Activated T-cell treated with anti-CD3 and anti-CD28 coated beads for 4 hours (primary cell): ENCODE measurements around the gene TPP1.

ENCODE experiments used
- DNase-seq: peaks from one replicate; pipeline ENCODE4 v3.0.0-alpha.2; 2020

The TPP1 gene

DNA sequence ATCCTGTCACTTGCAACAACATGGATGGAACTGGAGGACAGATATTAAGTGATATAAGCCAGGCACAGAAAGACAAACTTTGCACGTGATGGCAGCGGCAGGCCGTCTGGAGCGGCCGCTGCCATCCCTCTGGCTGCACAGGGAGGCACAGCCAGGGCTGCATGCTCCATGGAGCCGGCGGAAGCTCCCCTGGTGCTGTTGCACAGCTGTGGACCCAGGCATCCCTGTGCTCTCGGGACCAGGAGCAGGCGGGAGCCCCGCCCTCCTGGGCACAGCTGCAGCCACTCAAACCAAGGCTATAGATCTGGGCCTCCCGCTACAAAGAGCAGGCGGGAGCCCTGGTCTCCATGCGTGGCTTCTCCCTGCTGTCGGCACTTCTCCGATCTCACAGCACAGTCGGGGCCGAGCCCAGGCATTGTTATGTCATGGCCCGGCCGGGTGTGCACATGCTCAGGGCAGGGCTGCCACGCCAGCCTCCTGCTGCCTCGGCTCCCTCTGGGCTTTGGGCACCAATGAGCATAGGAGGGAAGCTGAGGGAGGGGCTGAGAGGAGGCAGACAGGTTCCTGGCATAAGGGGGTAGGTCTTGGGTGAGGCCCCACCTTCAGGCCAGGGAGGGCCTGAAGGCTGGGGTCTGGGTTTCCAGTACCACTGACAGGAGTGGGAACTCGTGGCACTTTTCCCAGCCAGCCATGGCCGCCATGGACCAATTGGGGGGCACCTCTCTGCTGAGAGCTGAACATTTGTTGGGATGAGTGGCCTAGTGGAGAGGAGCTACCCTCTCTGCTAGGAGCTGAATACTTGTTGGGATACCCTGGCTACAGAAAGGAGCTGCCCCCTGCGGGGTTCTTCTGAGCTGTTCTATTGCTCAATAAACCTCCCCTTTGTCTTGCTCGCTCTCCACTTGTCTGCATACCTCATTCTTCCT lies 32.5 kb downstream of the TPP1 start:
- DNase-seq = no peak

- DNase-seq = no peak
Observed at GRCh38 chr11:6584528-6584927, 34.7 kb downstream of the TPP1 start.

DNA sequence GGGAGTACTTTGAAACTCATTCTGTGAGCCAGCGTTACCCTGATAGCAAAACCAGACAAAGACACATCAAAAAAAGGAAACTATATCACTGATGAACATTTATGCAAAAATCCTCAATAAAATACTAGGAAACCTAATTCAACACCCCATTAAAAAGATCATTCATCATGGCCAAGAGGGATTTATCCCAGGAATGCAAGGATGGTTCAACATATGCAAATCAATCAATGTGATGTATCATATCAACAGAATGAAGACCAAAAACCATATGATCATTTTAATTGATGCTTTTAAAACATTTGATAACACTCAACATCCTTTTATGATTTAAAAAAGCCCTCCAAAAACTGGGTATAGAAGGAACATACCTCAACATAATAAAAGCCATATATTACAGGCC lies 35.6 kb downstream of the TPP1 start:
- no peak for DNase-seq

DNA sequence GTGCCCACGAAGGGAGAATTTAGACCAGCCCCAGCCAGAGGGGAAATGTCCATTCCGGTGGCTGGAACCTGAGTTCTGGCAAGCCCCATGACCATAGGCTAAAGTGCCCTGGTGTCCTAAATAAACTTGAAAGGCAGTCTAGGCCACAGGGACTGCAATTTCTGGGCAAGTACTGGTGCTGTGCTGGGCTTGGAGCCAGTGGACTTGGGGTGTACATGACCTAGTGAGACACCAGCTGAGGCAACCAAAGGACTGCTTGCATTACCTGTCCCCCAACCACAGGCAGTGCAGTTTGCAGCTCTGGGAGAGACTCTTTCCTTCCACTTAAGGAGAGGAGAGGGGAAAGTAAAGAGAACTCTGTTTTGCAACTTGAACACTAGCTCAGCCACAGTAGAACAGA lies 39.5 kb downstream of the TPP1 start:
- no peak for DNase-seq

GRCh38 chr11:6578134-6578533 lies 41.1 kb downstream of the TPP1 start:
- no peak for DNase-seq

DNA sequence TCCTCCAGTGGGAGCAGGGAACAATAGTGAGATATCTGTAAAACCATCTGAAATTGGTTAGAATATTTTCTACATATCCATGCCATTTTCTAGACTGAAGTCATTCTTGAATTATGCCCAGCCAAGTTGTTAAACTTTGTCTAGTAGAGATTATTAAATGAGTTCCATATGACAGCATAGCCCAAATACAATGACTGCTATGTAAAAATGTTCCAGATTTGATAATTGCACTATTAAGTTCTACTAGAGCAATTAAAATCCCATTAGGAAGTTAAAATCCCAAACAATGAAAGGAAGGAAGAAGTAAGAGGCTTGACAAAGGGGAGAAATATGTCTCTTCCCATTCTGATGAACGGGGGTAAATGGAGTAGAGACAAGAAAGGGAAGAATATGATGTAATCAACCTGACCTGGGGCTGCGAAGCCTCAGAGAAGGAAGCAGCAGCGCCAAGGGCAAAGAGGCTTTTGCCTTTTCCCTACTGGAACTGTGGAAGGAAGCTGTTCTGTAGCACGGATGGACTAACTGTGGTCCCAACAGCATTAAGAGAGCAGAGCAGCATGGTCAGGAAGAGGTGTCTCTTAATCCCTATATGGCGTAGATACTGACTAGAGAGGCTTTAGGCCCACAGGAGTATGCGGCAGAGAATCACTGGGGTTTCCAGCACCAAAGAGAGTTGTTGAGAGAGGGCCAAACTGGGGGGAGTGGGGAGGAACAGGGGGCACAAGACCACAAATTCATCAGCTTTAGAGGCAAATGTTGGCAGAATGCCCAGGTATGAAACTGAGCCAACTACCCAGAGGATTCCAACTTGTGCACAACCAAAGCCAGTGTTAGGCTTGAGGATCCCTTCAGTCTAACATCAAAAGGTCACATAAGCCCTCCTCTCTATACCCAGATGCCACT lies 42.5 kb downstream of the TPP1 start:
- no peak for DNase-seq

DNA sequence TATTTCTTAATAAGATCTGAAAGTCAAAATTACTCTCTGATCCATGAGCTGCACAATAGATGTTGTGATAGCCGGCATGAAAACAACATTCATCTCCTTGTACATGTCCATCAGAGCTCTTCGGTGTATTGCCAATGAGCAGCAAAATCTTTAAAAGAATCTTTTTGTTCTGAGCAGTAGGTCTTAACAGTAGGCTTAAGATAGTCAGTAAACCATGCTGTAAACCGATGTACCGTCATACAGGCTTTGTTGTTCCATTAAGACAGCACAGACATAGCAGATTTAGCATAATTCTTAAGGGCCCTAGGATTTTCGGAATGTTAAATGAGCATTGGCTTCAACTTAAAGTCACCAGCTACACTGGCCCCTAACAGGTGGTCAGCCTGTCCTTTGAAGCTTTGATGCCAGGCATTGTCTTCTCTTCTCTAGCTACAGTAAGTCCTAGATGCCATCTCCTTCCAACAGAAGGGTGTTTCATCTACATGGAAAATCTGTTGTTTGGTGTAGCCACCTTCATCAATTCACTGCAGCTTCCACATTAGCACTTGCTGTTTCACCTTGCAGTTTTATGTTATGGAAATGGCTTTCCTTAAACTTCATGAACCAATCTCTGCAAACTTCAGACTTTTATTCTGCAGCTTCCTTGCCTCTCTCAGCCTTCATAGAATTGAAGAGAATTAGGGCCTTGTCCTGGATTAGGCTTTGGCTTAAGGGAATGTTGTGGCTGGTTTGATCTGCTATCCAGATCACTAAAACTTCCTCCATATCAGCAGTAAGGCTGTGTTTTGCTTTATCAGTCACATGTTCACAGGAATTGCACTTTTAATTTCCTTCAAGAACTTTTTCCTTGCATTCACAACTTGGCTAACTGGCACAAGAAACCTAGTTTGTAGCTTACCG lies 44.2 kb downstream of the TPP1 start:
- no peak for DNase-seq

DNA sequence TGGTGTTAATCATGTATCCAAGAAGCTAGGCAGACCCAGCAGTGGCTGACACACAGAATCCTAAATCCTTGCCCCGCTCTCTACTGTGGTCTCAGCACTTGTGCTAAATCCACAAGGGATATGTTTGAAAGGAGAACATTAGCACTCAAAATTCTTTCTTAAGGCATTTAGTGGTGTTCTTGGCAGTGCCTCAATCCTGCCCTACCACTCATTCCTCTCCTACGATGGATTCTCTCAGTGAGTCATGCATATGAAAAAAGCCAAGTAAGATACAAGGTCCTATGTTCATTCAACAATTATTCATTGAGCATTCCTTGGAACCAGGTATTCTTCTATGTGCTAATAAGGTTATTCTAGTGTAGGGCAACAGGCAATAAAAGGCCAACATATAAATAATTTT lies 47.0 kb downstream of the TPP1 start:
- no peak for DNase-seq

DNA sequence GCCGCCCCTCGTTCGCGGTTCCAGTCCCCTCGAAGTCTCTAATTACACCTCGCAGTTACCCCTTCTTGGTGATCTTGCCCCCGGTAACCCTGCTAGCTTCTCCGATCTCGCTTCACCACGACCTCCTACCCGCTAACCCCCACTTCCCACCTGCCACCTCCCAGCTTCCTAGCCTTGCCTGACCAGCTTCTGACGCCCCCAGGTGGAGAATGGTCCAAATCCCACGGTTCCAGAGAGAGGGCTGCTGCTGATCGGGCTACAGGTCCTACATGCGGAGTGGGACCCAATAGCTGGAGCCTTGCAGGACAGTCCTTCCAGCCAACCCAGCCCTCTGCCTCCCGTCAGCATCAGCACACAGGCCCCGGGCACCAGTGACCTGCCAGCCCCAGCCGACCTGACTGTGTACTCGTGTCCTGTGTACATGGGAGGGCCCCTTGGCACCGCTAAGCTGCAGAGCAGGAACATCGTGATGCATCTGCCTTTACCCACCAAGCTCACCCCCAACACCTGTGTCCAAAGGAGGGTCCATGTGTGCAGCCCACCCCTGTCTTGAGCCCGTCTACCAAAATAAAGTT lies 47.7 kb downstream of the TPP1 start:
- no peak for DNase-seq

- DNase-seq = no peak
Observed at GRCh38 chr11:6570691-6571427, 48.4 kb downstream of the TPP1 start.

DNA sequence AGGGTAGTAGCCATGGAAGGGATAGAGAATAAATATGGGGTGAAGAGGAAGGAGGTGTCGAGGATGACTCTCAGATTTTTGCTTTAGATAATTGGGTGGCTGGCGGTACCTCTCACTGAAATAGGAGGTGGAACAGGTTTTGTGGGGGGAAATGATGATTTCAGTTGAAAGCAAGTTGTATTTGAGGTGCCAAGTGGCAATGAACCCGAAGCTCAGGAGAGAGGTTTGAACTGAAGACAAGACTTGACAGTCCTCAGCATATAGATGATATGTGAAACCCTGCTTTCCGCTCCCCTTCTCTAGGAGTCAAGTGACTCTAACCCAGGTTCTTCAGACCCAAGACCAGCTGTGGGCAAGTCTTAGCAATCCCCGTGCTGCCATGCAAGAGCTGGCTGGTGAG lies 49.5 kb downstream of the TPP1 start:
- DNase-seq = no peak

- DNase-seq = no peak
Observed at GRCh38 chr11:6568191-6568918, 50.9 kb downstream of the TPP1 start.

GRCh38 chr11:6567371-6567745 lies 51.9 kb downstream of the TPP1 start:
- no peak for DNase-seq

GRCh38 chr11:6566704-6567370 lies 52.4 kb downstream of the TPP1 start:
- no peak for DNase-seq

- DNase-seq = no peak
Observed at GRCh38 chr11:6565988-6566703, 53.1 kb downstream of the TPP1 start.

DNA sequence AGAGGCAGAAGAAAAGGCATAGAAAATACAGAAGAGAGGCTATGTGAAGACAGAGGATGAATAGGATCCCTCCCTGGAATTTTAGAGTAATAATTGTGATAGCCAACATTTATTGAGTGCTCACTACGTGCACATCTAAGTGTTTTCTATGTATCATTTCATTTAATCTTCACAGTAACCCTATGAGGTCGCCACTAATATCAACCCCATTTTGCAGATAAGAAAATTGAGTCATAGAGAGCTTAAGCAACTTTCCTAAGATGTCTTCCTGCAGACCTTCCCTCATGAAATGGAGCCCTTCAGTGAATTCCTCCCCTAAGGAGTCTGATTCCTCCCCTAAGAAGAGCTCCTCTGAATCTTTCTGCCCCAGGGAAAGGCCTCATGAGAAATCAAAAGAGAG lies 53.9 kb downstream of the TPP1 start:
- DNase-seq = no peak

- no peak for DNase-seq
Observed at GRCh38 chr11:6563667-6564066, 55.6 kb downstream of the TPP1 start.

- DNase-seq = no peak
Observed at GRCh38 chr11:6563121-6563619, 56.1 kb downstream of the TPP1 start.
